ENCODE data around the gene FAM124A.

Gene FAM124A

DNA sequence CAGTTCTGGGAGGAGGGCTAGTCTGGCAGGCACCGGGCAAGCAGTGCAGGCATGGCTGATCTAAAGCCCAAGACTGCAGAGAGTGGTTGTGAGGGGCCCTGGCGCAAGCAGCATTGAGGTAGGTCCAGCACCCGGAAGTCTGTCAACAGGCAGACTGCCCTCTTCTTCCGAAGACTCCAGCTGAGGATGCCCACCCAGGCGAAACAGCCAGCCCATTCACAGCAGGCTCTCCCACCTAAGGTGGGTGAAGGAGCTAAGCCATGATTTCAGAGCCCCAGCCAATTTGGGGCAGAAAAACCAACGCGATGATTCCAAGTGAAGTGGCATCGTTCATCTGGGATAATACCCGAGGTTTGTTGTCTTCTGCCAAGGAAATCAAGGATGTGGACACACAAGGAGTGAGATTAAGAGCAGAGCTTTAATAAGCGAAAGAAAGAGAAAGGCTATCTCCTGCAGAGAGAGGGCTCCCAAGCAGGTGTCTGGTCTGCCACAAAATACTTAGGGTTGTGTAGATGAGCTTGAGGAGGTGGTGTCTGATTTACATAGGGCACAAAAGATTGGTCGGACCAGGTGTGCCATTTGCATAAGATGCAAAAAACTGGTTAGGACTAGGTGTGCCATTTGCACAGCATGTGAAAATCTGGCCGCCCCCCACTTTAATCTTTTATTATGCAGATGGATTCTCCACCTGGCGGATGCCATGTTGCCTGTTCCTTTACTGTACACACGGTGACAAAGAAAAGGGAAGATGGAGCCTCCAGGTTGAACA lies 22.6 kb downstream of the FAM124A start:
- DNase-seq: no peak

DNA sequence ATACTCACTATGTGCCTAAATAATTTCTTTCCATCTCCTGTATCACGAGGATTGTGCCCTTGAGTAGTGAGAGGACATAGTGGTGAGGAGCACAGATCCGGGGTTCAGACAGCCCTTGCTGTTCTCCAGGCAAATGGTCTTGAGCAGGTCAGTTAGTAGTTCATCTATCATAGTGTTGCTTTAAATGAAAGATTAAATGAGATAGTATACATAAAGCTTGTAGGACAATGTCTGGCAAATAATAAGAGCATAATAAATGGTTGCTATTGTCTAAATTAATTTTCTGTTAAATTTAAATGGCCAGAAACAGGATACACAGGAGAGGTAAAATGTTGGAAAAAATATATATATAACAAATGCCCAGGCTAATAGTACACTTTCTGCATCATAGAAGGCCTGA lies 23.4 kb downstream of the FAM124A start:
- no peak for DNase-seq

DNA sequence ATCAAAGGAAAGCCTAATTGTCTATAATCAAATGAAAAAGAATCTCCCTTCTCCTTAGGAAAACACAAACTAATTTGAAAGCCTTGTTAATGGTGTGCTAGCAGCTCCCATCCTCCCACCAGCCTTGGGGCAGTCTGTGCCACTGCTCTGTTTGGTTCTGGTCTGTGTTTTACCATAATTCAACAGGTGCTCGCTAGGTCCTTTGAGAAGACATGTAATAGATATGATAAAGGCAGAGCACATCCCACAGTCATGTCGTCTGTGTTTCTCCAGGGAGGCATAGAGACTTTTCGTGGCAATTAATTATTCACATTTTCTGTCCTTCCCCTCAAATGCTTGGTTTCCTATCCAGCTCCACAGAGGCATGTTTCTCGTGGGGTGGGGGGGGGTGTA lies 23.8 kb downstream of the FAM124A start:
- DNase-seq: no peak

DNA sequence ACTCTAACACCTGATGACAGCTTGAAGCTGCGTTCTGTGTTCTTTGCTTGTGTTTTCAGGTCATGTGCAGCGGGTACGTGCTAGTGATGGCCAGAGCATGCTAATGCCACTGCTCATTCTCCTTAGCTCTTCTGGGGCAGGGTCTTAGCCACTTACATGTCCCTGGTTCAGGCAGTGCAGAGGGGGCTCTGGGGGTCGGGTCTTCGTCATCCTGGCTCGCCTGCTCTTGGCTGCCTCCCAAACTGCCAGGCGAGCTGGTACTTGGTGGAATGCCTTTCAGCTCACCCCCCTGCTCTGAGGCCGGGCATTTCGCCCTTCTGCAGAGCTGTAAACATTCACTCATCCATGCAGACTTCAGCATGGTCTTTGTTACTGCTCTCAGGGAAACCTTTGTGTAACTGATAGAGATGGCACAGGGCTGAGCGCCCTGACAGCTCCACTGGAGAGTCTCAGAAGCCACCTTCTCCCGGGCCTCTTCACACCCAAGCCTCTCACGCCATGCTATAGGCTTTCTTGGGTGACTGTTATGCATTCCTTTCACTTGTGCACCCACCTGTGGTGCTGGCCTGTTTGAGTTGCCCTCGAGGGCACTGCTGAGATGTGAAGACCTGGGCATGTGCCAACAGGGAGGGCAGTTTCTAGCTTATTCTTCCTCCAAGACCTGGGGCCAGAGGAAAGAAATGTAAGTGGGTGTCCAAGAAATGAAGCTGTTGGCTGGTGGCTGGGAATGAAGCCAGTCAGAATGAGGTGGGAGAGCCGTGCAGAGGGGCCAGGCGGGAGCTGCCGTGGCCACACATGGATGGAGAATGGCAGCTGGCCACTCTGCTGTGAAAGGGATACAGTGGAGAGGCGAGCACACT lies 24.4 kb downstream of the FAM124A start:
- no peak for DNase-seq

GRCh38 chr13:51249255-51249654 lies 27.1 kb downstream of the FAM124A start:
- no peak for DNase-seq

DNA sequence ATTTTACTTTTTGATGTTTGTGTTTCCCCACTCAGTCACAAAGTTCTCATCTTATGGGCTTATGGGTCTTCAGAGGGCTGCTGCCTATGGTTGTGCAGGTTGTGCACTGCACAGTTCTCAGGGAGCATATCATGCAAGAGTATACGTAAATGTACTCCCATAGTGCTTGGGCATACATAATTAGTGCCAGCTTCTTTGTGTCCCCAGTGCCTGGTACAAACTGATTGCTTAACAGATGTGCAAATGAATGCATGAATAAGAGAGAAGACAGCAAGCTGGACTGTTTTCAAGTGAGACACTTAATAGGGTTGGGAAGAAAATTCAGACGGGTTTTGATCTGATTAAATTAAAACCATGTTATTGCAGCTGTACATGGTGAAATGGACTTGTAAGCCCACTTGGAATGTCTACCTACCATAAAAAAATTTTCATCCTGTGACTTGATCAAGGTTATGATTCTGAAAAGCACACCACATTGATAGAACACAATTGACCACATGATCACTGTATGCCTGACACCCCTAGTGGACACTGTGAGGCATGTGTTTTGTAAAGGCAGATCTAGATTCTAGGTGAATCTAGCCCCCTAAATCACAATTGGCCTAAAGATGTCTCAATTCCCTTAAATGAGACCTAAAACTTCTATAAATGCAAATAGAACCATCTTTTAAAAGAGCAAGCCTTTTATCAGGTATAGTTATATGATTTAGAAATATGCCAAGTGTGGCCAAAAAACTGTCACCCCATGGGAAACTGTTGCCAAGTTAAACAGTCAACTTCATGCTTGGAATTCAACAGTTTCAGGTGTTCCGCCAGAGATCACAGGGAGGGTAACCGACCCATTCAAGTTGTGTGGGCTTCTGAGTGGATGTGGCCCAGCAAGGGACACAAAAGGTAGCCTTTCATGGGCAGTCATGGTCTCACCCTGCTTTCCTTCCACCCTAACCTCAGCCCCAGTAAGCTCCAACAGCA lies 27.9 kb downstream of the FAM124A start:
- no peak for DNase-seq

DNA sequence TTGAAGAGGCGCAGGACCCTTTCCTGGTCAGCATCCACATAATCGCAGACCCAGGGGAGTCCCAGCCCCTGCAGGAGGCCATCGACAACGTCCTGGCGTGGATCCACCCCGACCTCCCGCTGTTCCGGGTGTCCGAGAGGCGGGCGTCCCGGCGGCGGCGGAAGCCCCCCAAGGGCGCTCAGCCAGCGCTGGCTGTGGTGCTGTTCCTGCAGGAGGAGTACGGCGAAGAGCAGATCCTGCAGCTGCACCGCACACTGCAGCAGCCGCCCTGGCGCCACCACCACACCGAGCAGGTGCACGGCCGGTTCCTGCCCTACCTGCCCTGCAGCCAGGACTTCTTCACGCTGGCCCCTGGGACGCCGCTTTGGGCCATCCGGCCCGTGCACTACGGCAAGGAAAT lies 29.3 kb downstream of the FAM124A start:
- no peak for DNase-seq

DNA sequence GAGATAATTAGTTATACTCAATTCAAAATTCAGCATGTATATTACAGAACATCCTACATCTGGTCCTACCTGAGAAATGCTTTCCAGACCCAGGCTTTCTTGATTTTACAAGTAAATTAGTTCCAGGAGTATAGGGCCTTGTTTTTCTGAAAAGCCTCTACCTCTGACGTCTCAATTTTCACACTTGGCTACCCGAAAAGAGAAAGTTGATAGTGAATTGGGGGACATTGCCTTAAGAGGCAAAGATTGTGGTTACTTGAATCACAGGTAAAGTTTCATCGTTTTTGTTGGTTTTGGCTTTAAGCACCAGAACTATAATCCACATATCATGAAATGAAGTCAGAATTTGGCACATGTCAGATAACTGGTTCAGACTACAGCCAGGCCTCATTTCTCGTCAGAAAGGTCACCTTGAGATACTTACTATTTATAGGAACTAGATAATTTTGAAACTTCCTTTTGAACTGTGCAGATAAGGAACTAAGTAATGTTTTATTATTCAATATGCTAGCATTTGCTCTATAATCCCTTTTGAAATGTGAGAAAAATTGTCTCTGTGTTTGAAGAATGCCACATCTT lies 30.8 kb downstream of the FAM124A start:
- no peak for DNase-seq

GRCh38 chr13:51255556-51255955 lies 33.4 kb downstream of the FAM124A start:
- no peak for DNase-seq

DNA sequence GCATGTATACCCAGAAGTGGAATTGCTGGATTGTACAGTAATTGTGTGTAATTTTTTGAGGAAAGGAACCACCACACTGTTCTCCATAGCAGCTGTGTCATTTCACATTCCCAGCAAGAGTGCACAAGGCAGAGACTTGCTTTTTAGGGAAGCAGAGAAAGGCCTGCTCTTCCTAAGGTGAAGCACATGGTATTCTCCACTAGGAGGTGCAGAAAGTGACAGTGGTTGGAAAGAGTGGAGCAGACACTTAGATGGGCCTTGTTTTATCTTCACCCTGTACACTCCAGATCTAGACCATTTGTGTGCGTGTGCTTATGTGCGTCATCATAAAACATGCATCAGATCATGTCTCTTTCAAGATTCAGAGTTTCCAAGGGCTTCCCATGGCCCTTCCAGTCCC lies 35.0 kb downstream of the FAM124A start:
- DNase-seq: no peak

DNA sequence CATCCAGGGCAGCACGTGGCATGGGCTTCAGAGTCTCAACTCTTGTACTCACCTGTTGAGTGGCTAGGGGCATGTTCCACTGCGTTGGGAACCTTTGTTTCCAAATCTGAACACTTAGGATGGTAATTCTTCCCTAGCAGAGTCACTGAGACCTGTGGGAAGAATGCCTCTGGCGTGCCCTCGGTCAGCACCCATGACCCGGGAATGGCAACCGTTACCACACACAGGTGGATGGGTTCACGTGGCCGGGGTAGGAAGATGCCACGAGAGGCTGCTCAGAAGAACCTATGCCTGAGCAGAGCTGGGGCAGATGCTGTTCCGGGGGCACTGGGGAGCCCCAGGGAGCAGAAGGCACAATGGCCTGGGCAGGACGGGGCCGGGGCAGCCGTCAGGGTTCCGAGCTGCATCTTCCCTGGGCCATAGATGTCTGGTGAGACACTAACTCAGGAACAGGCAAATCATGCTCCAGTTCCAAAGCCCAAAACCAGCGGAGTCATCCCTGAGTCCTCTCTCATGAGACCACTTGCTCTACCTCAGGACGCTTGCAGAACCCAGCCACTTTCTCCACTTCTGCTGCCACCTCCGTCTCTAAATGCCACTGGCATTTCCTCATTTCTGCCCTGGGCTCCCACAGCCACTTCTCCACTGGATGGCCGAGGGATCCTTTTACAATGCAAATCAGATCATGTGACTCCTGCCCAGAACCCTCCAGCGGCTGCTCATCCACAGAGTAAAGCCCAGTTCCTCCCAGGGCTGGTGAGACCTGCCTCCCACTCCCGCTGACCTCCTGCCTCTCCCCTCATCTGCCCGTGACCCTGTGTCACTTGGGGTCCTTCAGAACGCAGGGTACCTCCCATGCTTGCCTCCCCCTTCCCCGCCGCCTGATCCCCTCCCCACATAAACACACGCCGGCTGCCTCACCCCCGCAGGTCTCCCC lies 36.7 kb downstream of the FAM124A start:
- no peak for DNase-seq

- no peak for DNase-seq
These were observed 38.0 kb downstream of the FAM124A start for GRCh38 chr13:51260154-51260553.

DNA sequence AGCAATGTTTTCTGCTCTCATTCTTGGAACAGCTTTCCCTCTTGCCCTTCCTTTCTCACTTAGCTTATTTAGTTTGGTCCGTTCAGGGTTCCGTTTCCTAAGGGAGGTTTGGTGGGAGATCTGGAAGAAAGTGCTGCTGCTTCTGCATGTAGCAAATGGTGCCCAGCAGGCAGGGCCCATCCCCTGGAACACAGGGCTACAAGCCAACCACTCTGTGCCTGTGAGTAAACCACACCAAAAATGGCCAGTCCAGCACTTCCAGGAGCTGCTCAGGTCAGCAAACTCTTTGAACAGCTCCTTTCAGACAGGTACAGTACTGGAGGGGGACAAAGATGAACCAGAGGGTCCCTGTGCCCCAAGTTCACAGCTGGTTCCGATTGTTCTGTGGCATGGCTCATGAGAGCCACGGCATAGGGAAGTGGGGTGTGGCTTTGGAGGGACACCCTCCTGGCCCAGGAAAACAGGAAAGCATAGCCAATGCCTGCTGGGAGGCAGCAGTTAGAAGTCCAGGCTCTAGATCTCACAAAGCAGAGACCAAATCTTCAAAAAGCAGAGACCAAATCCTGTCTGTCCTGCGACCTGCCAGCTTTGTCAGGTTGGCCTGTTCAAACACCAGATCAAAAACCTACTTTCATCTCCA lies 39.5 kb downstream of the FAM124A start:
- DNase-seq: no peak

- no peak for DNase-seq
These were observed 40.5 kb downstream of the FAM124A start for GRCh38 chr13:51262501-51263211.

GRCh38 chr13:51266642-51267041 lies 44.4 kb downstream of the FAM124A start:
- no peak for DNase-seq

- DNase-seq: no peak
These were observed 45.4 kb downstream of the FAM124A start for GRCh38 chr13:51267622-51268021.

DNA sequence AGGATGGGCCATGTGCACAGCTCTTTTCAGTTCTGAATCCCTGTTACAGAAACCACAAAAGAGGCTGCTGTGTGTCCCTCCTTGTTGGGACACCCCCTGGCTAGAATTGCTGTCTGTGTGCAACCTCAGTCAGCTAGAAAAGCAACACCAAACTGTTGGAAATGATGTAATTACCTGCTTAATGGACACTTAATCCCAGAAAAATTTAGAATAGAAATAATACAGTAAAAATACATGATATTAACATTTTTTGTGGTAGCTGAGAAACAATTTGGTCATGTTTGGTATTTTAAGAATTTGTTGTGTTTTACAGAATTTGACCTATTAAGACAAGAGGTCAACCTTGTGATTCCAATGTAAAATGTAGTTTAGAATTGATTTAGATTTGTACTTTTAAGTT lies 46.8 kb downstream of the FAM124A start:
- DNase-seq: no peak

DNA sequence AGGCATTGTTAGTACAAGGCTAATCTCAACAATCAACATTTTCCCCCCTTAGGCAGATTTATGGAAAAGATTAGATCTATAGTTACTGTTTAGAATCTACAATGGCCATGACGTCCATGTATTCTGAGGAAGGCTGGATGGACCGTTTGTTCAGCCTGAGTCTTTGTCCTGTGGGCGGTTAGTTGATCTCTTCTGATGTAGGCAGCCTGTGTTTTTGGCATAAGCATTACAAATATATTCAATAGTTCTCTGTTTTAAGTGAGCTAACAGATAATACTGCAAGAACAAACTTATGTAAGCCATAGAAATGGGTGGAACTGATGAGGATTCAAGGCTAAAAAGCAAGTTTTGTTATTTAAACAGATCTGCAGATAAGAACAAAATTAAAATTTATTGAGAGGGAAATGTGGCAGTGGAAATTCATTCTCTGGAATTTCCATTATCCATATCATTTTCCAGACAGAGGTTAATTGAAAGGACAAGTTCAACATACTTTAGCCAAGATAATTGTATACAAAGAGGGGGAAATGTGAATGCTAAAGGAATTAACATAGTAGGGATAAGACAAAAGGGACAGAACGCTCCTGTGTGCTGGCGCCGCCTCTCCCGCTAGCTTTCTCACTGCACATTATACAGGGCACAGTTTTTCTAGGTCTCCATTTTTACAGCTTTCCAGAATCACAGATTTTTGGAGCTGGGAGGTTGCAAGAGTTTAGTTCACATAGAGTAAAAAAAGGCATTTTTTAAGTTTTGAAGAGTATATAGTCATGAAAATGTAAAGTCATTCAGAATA lies 48.6 kb downstream of the FAM124A start:
- no peak for DNase-seq

- no peak for DNase-seq
These were observed 49.4 kb downstream of the FAM124A start for GRCh38 chr13:51271528-51272085.
